HG02763 (cell line): ENCODE results near the gene CEP78.
A peak's percentile ranks its signal among the peaks of the same experiment; 100 is the strongest.
"Not testable (repeated sequence)": the region's sequence is repeated elsewhere in the genome, so short reads cannot be mapped to it uniquely, and the experiment has no call there.

ENCODE experiments used
- ATAC-seq: cut with Tn5 transposase; IDR thresholded peaks from one replicate; pipeline ENCODE4 v1.9.1; 2021; ENCODE audit warnings: mild to moderate bottlenecking, moderate library complexity; ENCODE audit not compliant: unreplicated experiment

Gene CEP78

GRCh38 chr9:78235762-78236550 is at the start of gene CEP78:
TSS of gene CEP78 (plus strand) at chr9:78236075. CDS start at chr9:78236351, 276 bp downstream.
- peak; percentile 99 for ATAC-seq

GRCh38 chr9:78187763-78188484 is 48.0 kb upstream of the CEP78 start:
- no peak for ATAC-seq

GRCh38 chr9:78188594-78188993 is 47.3 kb upstream of the CEP78 start:
- no peak for ATAC-seq

- no peak for ATAC-seq
These were observed 46.9 kb upstream of the CEP78 start for GRCh38 chr9:78189001-78189400.

GRCh38 chr9:78189461-78189860 is 46.4 kb upstream of the CEP78 start:
- ATAC-seq: no peak

GRCh38 chr9:78191931-78192330 is 43.9 kb upstream of the CEP78 start:
- ATAC-seq: no peak

GRCh38 chr9:78196258-78196657 is 39.6 kb upstream of the CEP78 start:
- ATAC-seq: no peak

GRCh38 chr9:78201158-78201777 is 34.6 kb upstream of the CEP78 start:
- peak; percentile 86 for ATAC-seq

GRCh38 chr9:78207319-78207718 is 28.6 kb upstream of the CEP78 start:
- ATAC-seq: no peak

- ATAC-seq: no peak
These were observed 28.0 kb upstream of the CEP78 start for GRCh38 chr9:78207901-78208300.

GRCh38 chr9:78209127-78209526 is 26.7 kb upstream of the CEP78 start:
- no peak for ATAC-seq

- ATAC-seq: peak; percentile 38
These were observed 25.0 kb upstream of the CEP78 start for GRCh38 chr9:78210841-78211301.

- ATAC-seq: no peak
These were observed 23.0 kb upstream of the CEP78 start for GRCh38 chr9:78212868-78213267.

GRCh38 chr9:78213712-78214111 is 22.2 kb upstream of the CEP78 start:
- no peak for ATAC-seq

- ATAC-seq: no peak
These were observed 21.4 kb upstream of the CEP78 start for GRCh38 chr9:78214492-78214891.

GRCh38 chr9:78215706-78216105 is 20.2 kb upstream of the CEP78 start:
- no peak for ATAC-seq

GRCh38 chr9:78218890-78219289 is 17.0 kb upstream of the CEP78 start:
- no peak for ATAC-seq

- no peak for ATAC-seq
These were observed 14.4 kb upstream of the CEP78 start for GRCh38 chr9:78221425-78221824.

GRCh38 chr9:78221841-78222240 is 14.0 kb upstream of the CEP78 start:
- ATAC-seq: not testable (repeated sequence)

- no peak for ATAC-seq
These were observed 5.1 kb upstream of the CEP78 start for GRCh38 chr9:78230761-78231160.

GRCh38 chr9:78232471-78232870 is 3.4 kb upstream of the CEP78 start:
- ATAC-seq: not testable (repeated sequence)

- no peak for ATAC-seq
These were observed 1.1 kb upstream of the CEP78 start for GRCh38 chr9:78234810-78235209.
